HTR-8/SVneo (cell line): ENCODE data around the gene KLHL29.

ENCODE experiments used
- DNase-seq: peaks from one replicate; pipeline ENCODE4 v3.0.0; 2011; ENCODE audit warnings: low spot score, mixed read lengths; ENCODE audit not compliant: insufficient read length
- FAIRE-seq: peaks from 2 replicates; lab custom pipeline; 2011; peaks lifted over from hg19 to GRCh38; lab: Jason Lieb, UNC

The KLHL29 gene

GRCh38 chr2:23419171-23420090 is 34.5 kb downstream of the KLHL29 start:
- no peak for FAIRE-seq
- DNase-seq, result no peak

GRCh38 chr2:23420091-23420839 is 35.3 kb downstream of the KLHL29 start:
- DNase-seq (no peak), FAIRE-seq (no peak)

DNA sequence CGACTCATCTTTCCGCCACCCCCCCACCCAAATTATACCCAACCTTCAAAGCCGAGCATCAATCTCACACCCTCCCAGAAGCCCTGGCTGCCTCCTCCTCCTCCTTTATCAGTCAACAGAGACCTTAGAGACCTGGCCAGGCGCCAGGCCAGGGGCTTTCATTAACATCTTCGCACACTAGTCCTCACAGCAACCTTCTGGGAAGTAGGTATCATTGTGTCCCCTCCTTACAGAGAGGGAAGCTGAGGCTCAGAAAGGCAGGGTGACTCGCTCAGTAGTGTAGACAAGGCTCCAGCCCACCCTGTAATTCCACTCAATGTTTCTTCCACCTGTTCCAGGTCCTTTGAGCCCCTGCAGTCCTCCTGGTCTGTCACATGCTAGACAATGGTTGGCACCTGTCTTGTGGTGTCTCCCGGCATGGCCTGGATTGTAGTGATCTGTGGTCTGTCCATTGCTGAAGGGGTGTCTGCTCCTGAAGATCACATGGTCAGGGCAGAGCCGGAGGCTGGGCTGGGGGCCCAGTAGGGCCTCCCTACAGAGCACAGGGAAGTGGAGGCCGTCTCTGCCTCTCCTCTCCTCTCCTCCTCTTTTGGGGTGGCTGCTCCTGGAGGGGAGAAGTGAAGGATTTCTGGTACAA is 36.0 kb downstream of the KLHL29 start:
- DNase-seq (no peak), FAIRE-seq (peak; percentile 60)

DNA sequence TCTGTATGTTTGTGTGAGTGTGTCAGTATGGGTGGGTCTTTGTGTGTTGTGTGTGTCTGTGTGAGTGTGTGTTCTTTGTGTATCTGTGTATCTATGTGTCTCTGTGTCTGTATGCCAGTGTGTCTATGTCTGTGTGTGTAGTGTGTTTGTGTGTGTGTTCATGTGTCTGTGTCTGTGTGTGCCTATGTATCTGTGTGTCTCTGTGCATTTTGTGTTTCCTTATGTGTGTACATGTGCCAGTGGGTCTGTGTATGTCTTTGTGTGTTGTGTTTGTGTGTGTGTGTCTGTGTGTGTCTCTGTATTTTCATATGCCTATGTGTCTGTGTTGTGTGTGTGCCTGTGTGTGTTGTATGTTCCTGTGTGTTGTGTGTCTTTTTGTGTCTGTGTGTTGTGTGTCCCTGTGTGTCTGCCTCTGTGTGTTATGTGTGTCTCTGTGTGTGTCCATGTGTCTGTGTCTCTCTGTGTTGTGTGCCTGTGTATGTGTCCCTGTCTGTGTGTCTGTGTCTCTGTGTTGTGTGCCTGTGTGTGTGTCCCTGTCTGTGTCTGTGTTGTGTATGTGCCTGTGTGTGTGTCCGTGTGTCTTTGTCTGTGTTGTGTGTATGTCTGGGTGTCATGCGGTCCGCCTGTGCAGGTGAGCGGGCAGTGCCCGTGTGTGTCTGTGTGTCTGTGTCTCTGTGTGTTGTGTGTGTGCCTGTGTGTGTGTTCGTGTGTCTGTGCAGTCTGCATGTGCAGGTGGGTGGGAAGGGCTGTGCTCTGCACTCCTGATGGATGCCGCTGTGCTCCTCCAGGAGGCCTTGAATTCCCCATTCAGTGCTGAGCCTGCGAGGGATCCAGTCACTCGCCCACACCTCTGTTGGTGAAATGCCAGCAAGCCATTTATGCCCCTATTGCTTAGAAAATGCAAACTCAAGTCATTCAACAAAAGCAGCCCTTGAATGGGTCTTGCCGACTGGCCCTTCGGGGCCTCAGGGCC is 37.4 kb downstream of the KLHL29 start:
- no peak for FAIRE-seq
- no peak for DNase-seq

- DNase-seq (no peak), FAIRE-seq (no peak)
Measured at GRCh38 chr2:23423062-23423872, 38.3 kb downstream of the KLHL29 start.

- DNase-seq, result no peak
Measured at GRCh38 chr2:23423873-23424680, 39.1 kb downstream of the KLHL29 start.

GRCh38 chr2:23425338-23425871 is 40.4 kb downstream of the KLHL29 start:
- FAIRE-seq (no peak), DNase-seq (no peak)

More at GRCh38 chr2:23423873-23424680, 39.1 kb downstream of the KLHL29 start:
- no peak for FAIRE-seq

GRCh38 chr2:23425885-23426262 is 40.9 kb downstream of the KLHL29 start:
- FAIRE-seq, result no peak
- no peak for DNase-seq

DNA sequence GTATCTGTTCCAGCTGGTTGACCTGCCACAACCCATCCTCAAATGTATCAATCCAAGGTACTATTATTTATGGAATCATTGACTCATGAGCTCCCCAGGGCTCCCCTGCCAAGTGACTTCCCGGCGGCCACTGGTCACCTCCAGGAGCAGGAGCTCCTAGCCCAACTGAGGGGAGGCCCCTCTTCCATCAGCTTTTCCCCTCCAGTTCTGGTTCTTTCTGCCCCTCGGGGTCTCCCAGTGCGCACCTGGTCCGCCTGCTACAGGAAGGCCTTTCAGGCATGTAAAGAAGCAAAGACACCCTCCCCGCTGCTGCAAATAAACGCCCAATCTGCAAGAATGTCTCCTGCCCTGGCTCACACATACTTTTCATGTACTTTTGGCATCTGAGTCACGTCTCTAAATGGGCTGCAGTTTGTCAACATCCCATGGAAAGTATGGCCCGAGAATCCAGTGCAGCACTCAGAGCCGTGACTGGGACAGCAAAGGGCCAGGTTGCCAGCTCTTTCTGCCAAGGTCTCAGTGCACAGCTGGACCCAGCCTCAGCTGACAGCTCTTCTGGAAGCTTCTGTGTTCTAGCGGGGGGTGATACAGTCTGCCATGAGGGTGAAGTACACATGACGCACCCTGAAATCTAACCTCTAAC is 41.4 kb downstream of the KLHL29 start:
- no peak for FAIRE-seq
- DNase-seq, result no peak

- FAIRE-seq, result no peak
Measured at GRCh38 chr2:23427350-23427749, 42.4 kb downstream of the KLHL29 start.

GRCh38 chr2:23427976-23428375 is 43.0 kb downstream of the KLHL29 start:
- FAIRE-seq (peak; percentile 44), DNase-seq (no peak)

More at GRCh38 chr2:23427350-23427749, 42.4 kb downstream of the KLHL29 start:
- DNase-seq, result no peak

GRCh38 chr2:23429036-23429435 is 44.1 kb downstream of the KLHL29 start:
- FAIRE-seq, result no peak
- DNase-seq, result no peak

- FAIRE-seq (peak; percentile 83), DNase-seq (peak; percentile 51)
Measured at GRCh38 chr2:23430263-23430662, 45.3 kb downstream of the KLHL29 start.

- no peak for FAIRE-seq
- DNase-seq, result no peak
Measured at GRCh38 chr2:23432531-23432930, 47.6 kb downstream of the KLHL29 start.

DNA sequence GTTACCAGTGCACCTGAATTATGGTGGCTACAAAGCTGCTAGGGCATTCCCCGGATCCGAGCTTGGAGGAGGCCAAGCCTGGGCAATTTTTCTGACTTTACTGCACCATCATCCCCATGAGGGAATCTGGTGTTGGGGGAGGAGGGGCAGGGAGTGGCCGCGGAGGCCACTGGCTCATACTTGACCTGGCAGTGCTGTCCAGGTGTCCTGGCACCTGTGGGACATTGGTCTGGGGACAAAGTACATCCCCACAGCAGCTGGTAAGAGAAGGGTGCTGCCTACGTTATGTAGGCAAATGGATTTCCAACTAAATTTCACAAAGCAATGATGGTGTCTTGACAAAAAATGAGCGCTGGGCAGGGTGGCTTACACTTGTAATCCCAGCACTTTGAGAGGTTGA is 48.3 kb downstream of the KLHL29 start:
- no peak for DNase-seq
- FAIRE-seq, result no peak

DNA sequence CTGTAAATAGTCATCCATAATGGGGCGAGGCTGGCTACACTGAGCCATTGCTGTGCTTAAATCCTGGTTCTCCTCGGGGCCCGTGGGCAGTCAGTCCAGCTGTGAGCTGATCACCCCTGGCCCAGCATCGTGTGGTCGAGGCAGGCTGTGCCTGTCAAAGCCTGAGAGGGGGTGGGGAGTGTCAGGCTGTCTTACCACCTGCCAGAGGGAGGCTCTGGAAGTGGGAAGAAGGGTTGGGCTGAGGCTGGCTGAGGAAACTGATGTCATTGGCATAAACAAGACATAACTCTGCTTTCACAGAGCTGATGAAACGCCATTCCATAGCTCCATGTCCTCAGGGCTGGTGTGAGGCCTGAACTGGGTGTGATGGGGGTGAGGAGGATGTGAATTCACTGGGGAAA is 49.7 kb downstream of the KLHL29 start:
- no peak for FAIRE-seq
- no peak for DNase-seq
